MM.1S (cell line): ENCODE results near the gene RAB38.

Source experiments
- DNase-seq: peaks from one replicate; pipeline ENCODE4 v3.0.0-alpha.2; 2015
- H2AFZ ChIP-seq: fragments of 300-600 bp; sonication (generic); 2 replicates; pipeline ENCODE4 v1.6.0; 2016; ENCODE audit warnings: antibody characterized with exemption, low read length
- H3F3A ChIP-seq: fragments of 300-600 bp; sonication (generic); 2 replicates; pipeline ENCODE4 v1.6.1; 2016; ENCODE audit warnings: mild to moderate bottlenecking, antibody characterized with exemption, low read length, moderate library complexity, mixed read lengths; ENCODE audit not compliant: insufficient read depth
- H3K27ac ChIP-seq: fragments of 300-600 bp; sonication (generic); 2 replicates; pipeline ENCODE4 v1.5.1; 2016; ENCODE audit warnings: mild to moderate bottlenecking, low read length
- H3K27me3 ChIP-seq: fragments of 300-600 bp; sonication (generic); replicated peaks from 2 replicates; pipeline ENCODE4 v1.6.0; 2016; ENCODE audit warnings: low read length; ENCODE audit not compliant: insufficient read depth
- H3K36me3 ChIP-seq: fragments of 300-600 bp; sonication (generic); replicated peaks from 2 replicates; pipeline ENCODE4 v1.6.1; 2016; ENCODE audit warnings: mild to moderate bottlenecking, low read length, mixed read lengths; ENCODE audit not compliant: insufficient read depth
- H3K4me1 ChIP-seq: fragments of 300-600 bp; sonication (generic); 2 replicates; pipeline ENCODE4 v1.6.1; 2016; ENCODE audit warnings: low read length, mixed read lengths
- H3K4me2 ChIP-seq: fragments of 300-600 bp; sonication (generic); 2 replicates; pipeline ENCODE4 v1.6.0; 2016; ENCODE audit warnings: low read depth, low read length
- H3K4me3 ChIP-seq: fragments of 300-600 bp; sonication (generic); 2 replicates; pipeline ENCODE4 v1.5.1; 2016; ENCODE audit warnings: low read length, mixed read lengths
- H3K79me2 ChIP-seq: fragments of 300-600 bp; sonication (generic); 2 replicates; pipeline ENCODE4 v1.6.1; 2016; ENCODE audit warnings: mixed run types, low read length, mixed read lengths
- H3K9ac ChIP-seq: fragments of 300-600 bp; sonication (generic); 2 replicates; pipeline ENCODE4 v1.6.1; 2016; ENCODE audit warnings: low read length, mixed read lengths
- H3K9me2 ChIP-seq: fragments of 300-600 bp; sonication (generic); replicated peaks from 2 replicates; pipeline ENCODE4 v1.6.1; 2016; ENCODE audit warnings: mild to moderate bottlenecking, low read length, mixed read lengths; ENCODE audit not compliant: insufficient read depth
- H3K9me3 ChIP-seq: fragments of 300-600 bp; sonication (generic); replicated peaks from 2 replicates; pipeline ENCODE4 v1.6.1; 2016; ENCODE audit warnings: mild to moderate bottlenecking, low read length, mixed read lengths; ENCODE audit not compliant: insufficient read depth
- H4K20me1 ChIP-seq: fragments of 300-600 bp; sonication (generic); 2 replicates; pipeline ENCODE4 v1.6.1; 2016; ENCODE audit warnings: mild to moderate bottlenecking, low read length, moderate library complexity, mixed read lengths; ENCODE audit not compliant: insufficient read depth
- CTCF ChIP-seq: fragments of 300-600 bp; sonication (generic); IDR thresholded peaks from 2 replicates; pipeline ENCODE4 v1.5.1; 2016; ENCODE audit warnings: antibody characterized with exemption, low read length, mixed read lengths
- EZH2 ChIP-seq: fragments of 300-600 bp; sonication (generic); optimal IDR thresholded peaks from 2 replicates; pipeline ENCODE3; 2017; ENCODE audit warnings: low read depth, mild to moderate bottlenecking, antibody characterized with exemption, low read length, mixed read lengths
- EZH2phosphoT487 ChIP-seq: fragments of 300-600 bp; sonication (generic); IDR thresholded peaks from 2 replicates; pipeline ENCODE4 v1.6.1; 2018; ENCODE audit warnings: antibody characterized with exemption, low read length

The RAB38 gene

GRCh38 chr11:88194990-88195389 is 19.7 kb upstream of the RAB38 start:
- Histone ChIP-seq H3F3A (no peaks in the 10 kb centered on the region), H3K9me2 (no peaks in the 10 kb centered on the region), H2AFZ (no peak overlapping the region), H3K9me3 (no peaks in the 10 kb centered on the region), H3K4me3 (no peak overlapping the region), H3K27me3 (no peaks in the 10 kb centered on the region), H3K4me2 (no peak overlapping the region), H4K20me1 (no peaks in the 10 kb centered on the region), H3K9ac (no peak overlapping the region), H3K27ac (no peak overlapping the region), H3K79me2 (no peaks in the 10 kb centered on the region), H3K36me3 (no peaks in the 10 kb centered on the region), H3K4me1 (no peaks in the 10 kb centered on the region)
- TF ChIP-seq EZH2phosphoT487: no peak
- TF ChIP-seq EZH2: no peak
- DNase-seq: no peak

- H3K9me2 ChIP-seq: no peaks in the 10 kb centered on the region
- no peaks in the 10 kb centered on the region for H3K4me1 ChIP-seq
- no peaks in the 10 kb centered on the region for H3F3A ChIP-seq
Observed at GRCh38 chr11:88193278-88193677, 18.0 kb upstream of the RAB38 start.

GRCh38 chr11:88188932-88189253 is 13.7 kb upstream of the RAB38 start:
- DNase-seq: no peak
- no peaks in the 10 kb centered on the region for H4K20me1 ChIP-seq

More at GRCh38 chr11:88193278-88193677, 18.0 kb upstream of the RAB38 start:
- no peaks in the 10 kb centered on the region for H3K27me3 ChIP-seq
- no peaks in the 10 kb centered on the region for H3K36me3 ChIP-seq
- no peaks in the 10 kb centered on the region for H3K79me2 ChIP-seq
- H3K4me3 ChIP-seq: no peak overlapping the region
- no peak overlapping the region for H2AFZ ChIP-seq
- H3K9me3 ChIP-seq: no peaks in the 10 kb centered on the region
- no peak for TF ChIP-seq CTCF
- no peak for TF ChIP-seq EZH2phosphoT487
- no peak for TF ChIP-seq EZH2
- H4K20me1 ChIP-seq: no peaks in the 10 kb centered on the region
- no peak overlapping the region for H3K27ac ChIP-seq
- no peak overlapping the region for H3K4me2 ChIP-seq
- H3K9ac ChIP-seq: no peak overlapping the region
- DNase-seq: no peak

More at GRCh38 chr11:88188932-88189253, 13.7 kb upstream of the RAB38 start:
- no peaks in the 10 kb centered on the region for H3K79me2 ChIP-seq
- H3F3A ChIP-seq: no peaks in the 10 kb centered on the region
- H2AFZ ChIP-seq: no peak overlapping the region
- no peak overlapping the region for H3K9ac ChIP-seq
- H3K4me3 ChIP-seq: no peak overlapping the region
- H3K4me1 ChIP-seq: no peaks in the 10 kb centered on the region
- H3K4me2 ChIP-seq: no peak overlapping the region
- no peak overlapping the region for H3K27ac ChIP-seq
- no peaks in the 10 kb centered on the region for H3K27me3 ChIP-seq
- no peaks in the 10 kb centered on the region for H3K36me3 ChIP-seq
- no peaks in the 10 kb centered on the region for H3K9me3 ChIP-seq
- TF ChIP-seq EZH2 (no peak), EZH2phosphoT487 (no peak), CTCF (no peak)
- no peaks in the 10 kb centered on the region for H3K9me2 ChIP-seq
